Stimulated activated CD4-positive, alpha-beta T cell treated with anti-CD3 and anti-CD28 coated beads, Interleukin-1b, Interleukin-23, amount 100 ng/mL, for 1 hour (primary cell): ENCODE results near the gene SARS1.
A peak's percentile ranks its signal among the peaks of the same experiment; 100 is the strongest.
"Not testable (repeated sequence)": the region's sequence is repeated elsewhere in the genome, so short reads cannot be mapped to it uniquely, and the experiment has no call there.

Source experiments
- DNase-seq, 2 donors: peaks; one replicate each; pipeline ENCODE4 v3.0.0-alpha.2; 2020; ENCODE audit warnings: low read depth in 2 of 2

The SARS1 gene

DNA sequence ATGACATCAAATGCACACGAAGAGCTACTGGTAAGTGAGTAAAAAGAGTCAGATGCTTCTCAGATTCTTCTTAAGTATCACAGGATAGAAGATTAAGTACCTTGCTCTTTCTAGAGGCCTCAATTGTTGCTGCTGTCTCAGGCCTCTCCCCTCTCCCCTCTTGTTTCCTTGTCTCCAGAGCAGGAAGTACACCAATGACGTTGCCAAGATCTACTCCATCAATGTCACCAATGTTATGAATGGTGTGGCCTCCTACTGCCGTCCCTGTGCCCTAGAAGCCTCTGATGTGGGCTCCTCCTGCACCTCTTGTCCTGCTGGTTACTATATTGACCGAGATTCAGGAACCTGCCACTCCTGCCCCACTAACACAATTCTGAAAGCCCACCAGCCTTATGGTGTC is 21.3 kb upstream of the SARS1 start:
- DNase-seq: no peak

DNA sequence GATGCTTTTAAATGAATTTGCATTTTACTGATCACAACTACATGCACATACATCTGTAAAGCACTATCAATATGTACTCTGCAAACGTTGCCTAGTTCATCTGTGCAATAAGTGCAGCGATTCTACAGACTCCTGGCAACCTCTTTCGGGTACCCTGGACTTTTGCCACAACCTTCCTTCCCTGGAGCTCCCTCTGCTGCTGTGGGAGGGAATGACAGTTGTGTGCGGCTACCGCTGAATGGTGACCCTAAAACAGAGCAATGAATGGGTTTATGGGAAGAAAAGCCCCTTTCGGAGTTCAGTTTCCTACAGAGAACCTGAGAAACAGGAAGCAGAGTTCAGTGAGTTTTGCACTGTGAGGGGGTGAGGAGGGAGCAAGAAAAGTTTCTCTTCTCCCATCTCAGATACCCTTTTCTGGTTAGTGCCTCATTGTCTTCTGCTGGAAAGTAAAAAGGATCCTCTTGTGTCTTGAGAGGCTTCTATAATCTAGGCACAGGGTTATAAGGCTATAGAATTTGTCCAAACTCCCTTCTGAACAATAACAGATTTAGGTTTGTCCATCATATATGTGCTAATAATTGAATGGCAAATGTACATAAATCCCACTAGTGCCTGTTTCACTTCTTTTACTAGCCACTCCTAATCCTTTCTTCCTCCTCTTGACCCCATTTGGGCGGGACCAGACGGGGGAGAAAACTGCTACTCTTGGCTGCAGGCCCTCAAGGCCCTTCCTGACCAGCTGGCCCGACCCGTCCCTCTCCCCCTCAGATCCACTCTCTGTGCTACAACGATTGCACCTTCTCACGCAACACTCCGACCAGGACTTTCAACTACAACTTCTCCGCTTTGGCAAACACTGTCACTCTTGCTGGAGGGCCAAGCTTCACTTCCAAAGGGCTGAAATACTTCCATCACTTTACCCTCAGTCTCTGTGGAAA is 19.8 kb upstream of the SARS1 start:
- peak in 1 of 2 donors; percentile 47 for DNase-seq

DNA sequence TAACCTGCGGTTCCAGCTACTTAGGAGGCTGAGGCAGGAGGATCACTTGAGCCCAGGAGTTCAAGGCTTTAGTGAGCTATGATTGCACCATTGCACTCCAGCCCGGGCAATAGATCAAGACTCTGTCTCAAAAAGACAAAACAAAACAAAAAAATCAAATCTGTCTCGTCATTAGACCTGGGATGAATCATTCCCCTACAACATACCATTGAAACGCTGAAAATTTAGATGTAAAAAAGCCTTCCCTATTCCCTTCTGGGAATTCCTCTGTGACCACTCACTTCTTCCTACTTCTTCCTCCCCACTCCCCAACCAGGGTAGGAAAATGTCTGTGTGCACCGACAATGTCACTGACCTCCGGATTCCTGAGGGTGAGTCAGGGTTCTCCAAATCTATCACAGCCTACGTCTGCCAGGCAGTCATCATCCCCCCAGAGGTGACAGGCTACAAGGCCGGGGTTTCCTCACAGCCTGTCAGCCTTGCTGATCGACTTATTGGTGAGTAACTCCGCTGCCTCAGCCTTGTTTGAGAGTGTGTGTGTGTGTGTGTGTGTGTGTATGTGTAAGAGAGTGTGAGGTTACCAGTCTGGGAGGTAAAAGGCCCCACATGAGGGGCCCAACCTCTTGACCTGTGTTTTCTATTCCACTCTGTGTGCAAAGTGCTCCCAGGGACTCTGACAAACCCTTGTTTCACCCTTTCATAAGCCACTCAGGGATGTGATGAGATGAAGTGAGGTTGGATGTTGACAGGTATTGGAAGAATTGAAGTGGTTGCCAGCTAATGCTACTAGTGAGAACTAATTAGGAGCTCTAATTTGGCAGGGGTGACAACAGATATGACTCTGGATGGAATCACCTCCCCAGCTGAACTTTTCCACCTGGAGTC is 16.3 kb upstream of the SARS1 start:
- DNase-seq: no peak

DNA sequence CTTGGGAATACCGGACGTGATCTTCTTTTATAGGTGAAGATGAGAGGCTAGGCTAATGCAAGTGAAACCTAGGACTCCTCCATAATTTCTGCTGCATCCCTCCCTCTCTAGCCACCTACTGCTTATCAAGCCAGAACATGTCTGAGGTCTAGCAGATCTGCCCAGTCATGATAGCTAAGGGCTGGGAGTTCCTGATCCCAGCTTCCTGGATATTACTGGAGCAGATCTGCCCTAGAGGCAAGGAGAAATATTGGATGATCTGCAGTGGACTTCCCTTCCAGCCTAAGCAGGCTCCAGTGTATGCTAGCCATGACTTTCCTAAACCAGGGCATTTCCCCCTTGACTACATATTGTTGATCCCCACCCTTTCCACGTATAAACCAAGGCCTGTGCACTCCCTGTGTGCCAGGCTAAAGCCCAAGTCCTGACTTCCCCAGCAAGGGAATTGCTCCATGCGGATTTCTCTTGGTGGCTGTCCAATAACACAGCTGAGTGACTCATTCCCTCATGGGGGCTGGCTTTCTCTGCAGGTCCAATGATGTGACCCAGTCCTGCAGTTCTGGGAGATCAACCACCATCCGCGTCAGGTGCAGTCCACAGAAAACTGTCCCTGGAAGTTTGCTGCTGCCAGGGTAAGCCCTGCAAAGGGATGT is 15.5 kb upstream of the SARS1 start:
- no peak for DNase-seq

DNA sequence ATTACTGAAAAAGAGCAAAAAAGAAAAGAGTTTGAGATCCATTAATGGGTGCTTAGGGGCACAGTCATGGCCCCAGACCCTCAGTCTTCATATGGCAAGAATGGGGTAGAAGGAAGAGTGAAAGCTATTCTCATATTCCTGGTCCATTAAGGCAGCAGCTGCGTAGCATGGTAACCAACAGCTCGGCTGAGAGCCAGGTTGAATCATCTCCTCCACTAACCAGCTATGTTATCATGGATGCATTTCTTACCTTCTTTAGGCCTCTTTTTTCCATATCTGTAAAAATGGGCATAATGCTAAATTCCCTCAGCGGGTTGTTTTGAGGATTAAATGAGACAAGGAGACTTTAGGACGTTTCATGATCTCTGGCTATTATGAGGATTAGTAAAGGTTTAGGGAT is 15.0 kb upstream of the SARS1 start:
- DNase-seq: no peak

DNA sequence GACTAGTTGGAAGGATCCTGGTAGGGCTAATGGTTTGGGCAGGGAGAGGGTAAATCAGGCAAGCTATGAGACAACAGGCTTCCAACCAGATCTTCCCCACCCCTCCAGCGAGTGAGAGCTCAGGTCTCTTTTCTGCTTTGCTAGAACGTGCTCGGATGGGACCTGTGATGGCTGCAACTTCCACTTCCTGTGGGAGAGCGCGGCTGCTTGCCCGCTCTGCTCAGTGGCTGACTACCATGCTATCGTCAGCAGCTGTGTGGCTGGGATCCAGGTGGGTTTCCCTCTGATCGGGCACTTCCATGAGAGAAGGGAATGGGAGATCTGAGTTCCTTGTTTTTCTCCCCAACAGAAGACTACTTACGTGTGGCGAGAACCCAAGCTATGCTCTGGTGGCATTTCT is 14.0 kb upstream of the SARS1 start:
- no peak for DNase-seq

DNA sequence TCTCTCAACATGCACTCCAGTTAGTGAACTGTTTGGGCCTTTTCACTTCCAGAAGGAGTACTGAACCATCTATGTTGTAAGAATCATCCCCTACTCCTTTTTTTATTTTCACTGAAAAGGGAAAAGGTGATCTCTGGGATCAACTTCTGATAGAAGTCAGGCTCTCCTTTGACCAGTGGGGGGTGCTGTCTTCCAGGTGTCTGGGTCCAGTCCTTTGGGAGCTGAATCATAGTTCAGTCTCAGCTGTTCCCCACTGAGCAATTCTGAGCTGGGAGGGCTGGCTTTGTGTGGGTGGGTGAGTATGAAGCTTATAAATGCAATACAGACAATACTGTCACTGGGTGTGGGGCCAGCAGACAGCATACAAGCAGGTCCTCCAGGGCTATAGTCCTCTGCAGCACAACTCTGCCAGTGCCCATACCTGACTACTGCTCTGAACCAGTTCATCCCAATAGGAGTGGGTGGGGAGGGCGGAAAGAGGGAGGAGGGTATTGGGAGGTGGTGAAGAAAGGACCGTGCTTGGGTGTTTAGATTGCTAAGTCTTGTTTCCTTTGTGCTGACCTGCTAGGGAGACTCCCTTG is 12.5 kb upstream of the SARS1 start:
- DNase-seq: peak in 1 of 2 donors; percentile 43

DNA sequence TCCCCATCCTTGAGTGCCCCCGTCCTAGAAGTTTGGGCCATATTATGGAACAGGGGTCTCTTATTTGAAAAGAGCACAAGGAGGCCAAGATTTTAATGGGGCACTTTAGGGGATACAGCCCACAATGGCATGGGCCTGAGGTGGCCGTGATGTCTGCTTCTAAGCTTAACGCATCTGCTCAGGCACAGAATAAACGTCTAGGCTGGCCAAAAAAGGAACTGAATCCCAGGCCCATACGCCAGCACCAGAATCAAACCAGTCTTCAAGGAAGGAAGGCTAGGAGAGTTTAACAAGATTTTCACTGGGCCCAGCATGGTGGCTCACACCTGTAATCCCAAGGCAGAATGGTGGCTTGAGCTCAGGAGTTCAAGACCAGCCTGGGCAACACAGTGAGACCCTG is 9.2 kb upstream of the SARS1 start:
- DNase-seq: no peak

DNA sequence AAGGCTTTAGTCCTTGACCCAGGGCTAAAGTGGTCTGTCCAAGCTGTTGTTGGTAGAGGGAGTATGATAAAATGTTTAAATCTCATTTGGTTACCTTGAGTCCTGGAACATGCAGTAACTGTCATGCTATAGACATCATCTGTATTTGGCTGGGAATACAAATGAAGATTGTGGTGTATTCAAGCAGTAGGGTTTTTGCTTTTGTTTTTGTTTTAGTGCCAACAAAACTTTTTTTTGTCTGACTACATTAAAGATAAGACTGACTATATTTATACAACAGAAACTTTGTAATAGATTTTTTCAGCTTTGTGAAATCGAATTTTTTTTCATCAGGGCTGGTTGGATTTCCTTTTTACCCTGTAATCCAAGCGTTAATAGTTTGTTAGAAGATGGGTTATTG is 7.4 kb upstream of the SARS1 start:
- no peak for DNase-seq

DNA sequence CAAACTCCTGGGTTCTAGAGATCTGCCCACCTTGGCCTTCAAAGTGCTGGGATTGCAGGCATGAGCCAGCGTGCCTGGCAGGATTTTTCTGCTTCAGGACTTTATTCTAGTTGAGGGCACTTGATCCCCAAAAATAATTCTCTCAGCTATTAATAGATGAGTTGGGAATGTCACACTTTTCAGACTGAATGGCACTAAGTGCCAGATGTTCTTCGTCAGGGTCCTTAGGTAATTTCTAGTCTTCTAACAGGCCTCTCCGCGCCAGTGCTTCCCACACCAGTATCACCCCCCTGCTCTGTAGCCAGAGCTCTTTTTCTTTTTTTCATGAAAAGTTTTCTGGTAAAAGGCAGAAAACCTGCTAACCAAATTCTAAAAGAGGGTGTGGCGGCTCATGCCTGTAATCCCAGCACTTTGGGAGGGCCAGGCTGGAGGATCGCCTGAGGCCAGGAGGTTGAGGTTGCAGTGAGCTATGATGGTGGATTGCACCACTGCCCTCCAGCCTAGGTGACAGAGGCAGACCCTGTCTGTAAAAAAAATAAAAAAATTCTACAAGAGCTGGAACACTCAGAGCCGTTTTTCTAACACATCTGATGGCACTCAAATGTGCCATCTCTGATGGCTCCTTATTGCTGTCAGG is 6.1 kb upstream of the SARS1 start:
- no peak for DNase-seq

DNA sequence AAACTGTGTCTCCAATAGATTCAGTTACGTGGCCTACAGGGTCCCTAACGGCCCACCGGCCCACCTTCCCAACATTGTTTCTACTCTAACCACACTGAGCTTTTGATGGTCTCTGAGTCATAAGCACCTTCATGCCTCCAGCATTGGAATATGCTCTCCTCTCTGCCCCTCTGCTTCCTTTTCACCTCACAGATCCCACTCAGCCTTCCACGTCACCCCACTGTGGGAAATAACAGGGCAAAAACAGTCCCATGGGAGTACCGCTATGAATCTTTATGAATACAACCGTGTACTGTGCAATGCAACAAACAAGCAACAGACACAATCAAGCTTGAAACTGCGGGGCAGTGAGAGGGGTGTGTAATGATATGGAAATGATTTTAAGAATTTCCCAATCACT is 5.3 kb upstream of the SARS1 start:
- no peak for DNase-seq

DNA sequence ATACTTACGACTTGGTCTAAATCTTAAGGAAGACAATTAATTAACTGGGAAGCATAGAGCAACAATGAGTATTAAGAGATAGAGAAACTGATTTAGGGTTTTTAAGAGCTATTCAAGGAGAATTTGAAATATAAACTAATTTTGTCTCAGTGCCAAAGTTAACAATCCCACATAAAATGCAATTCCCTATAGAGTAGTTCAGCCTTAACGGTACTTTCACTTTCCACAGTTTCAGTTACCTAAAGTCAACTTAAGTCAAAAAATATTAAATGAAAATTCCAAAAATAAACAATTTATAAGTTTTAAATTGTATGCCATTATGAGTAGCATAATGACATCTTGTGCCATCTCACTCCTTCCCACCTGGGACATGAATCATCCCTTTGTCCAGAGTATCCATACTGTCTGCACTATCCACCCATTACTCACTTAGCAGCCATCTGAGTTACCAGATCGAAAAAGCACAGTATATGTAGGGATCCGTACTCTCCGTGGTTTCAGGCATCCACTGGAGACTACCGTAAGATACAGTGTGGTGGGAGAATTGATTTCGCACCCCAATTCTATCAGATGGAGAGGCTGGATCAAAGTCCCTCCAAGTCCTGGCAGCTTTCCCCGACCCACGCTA is 4.8 kb upstream of the SARS1 start:
- DNase-seq: no peak

DNA sequence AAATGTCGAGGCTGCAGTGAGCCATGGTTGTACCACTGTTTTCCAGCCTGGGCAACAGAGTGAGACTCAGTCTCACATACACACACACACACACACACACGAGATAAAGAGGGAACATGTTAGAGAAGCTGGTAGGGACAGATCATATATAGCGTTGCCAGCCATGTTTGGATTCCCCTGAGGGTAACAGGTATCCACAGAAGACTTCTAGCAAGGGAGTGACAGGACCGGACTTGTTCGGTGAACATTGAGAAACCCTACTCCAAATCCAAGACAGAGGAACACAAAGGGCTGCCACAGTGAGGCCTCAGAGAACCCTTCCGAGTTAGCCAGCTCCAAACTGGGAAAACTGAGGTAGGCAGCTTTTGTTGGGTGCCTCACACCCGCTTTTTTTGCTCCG is 3.7 kb upstream of the SARS1 start:
- DNase-seq: no peak

DNA sequence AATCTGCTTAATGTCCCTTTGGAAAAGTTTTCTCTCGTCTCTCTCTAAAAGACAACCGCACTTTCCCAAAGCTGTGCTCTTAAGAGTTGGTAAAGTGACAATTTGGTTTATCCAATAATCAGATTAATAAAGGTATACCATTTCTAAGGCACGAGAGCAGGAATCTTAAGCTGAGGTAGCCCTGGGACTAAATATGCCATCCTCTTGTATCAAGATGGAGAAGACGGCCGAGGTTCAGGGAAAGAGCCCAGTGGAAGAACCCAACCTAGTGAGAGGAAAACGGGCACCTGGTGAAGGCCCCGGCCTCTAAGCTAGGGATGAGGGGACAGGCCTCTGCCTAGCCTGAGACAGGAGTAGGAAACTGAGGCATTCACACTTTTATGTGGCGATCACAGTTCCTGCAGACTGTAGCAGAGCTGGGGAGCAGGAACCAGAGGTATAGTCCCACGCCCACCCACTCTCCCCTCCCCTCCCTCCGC is 334 bp upstream of the SARS1 start:
- no peak for DNase-seq

DNA sequence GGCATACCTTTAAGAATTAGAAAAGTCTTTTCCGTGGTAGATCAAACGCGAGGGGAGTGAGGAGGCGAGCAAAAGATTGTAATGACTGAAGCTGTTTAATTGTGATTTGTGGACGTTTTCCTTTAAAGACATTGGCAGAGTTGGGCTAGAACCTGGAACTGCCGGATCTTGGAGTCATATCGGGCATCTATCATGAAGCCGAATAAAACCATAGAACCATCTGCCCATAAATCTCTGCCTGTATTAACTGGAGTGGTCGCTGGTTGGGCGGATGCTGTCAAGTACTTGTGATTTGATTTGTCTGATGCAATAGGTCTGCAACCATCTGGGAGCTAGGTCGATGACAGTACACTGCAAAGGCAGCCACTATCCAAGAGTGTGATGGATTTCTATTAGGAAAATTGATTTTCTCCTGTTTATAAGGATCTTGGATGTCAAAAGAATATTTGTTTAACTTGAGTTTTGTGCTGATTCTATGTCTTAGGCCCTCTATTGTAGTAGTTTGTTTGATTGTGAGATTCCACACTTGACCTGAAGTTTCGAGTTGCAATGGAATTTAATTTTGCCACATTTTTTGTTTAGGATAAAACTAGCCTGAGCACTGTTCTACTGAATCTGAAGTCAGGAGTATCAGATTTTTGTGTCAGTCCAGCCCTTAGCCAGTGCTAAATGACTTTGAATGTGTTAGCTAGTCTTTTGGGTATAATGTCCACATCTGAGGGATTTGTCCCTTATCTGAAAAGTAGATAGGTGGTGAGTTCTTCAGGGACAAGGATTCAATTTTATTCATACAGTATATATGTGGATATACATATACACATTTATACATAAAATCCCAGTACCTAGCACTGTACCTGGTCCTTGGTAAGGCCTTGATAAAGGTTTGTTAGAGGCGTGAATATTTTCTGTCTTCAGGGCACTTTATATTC is 1.2 kb downstream of the SARS1 start:
- no peak for DNase-seq

DNA sequence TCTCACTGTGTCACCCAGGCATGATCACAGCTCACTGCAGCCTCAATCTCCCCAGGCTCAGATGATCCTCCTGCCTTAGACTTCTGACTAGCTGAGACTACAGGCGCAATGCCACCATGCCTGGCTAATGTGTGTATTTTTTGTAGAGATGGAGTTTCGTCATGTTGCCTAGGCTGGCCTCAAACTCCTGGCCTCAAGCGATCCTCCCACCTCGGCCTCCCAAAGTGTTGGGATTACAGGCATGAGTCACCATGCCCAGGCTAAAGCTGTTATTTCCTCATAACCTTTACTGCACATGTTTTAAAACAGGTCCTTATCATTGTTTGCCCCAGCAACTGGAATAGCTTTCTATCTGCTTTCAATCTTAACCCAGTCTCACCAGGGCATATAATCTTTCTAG is 2.9 kb downstream of the SARS1 start:
- no peak for DNase-seq

DNA sequence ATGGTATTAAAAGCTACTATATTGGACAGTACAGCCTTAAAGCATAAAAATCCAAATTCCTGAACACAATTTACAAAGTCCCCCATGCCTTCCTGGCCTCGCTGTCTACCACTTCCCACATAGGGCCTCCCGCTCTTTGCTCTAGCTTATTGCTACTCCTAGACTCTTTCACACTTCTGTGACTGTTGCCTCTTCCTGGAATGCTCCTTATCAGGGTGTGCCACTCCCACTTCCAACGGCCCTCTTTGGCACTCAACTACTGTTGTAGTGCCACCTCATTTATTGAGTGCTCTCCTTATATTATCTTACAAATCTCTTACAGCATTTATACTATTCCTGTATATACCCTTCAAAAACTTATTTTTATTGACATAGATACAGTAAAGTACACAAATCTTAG is 4.8 kb downstream of the SARS1 start:
- no peak for DNase-seq

DNA sequence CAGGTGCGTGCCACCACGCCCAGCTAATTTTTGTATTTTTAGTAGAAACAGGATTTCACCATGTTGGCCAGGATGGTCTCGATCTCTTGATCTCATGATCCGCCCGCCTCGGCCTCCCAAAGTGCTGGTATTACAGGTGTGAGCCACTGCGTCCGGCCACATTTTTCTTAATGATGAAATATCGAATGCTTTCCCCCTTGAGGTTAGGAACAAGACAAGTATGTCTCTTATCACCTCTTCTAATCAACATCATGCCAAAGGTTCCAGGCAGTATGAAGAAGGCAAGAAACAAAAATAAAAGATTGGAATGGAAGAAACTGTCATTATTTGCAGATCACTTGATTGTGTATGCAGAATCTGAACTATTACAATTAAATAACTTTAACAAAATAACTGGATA is 7.5 kb downstream of the SARS1 start:
- not testable (repeated sequence) for DNase-seq

DNA sequence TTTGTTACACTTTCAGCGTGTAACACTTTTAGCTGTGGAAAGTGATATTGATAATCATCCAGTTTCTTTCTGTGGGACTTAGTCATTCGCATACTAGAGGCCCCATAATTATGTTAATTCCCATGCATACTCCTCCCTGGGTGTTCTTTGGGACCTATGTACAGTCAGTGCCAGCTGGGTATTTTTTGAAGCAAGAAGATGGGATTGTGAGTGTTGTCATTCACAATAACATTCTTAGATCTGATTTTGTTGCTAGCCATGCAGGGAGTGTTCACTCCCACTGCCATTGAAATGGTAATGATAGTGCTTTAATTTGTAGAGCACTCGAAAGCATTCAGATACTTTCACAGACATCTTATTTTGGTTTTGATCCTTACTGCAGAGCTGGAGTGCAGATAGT is 11.6 kb downstream of the SARS1 start:
- DNase-seq: no peak
